GM12878 (cell line): Measurements from ENCODE around the gene CDH5. TPM values are rescaled to one million over a fixed set of nuclear protein-coding genes. Genes with fewer than 3 reads are reported as not detected.

Source experiments
- ATAC-seq: fragments of 200-7000 bp; cut with Tn5 transposase; 3 replicates; pipeline ENCODE4 v1.9.1; 2020; ENCODE audit warnings: mild to moderate bottlenecking, moderate library complexity
- BruUV-seq: library from RNA; stranded (reverse); fragments of 400-500 nt; replicated peaks from 2 replicates; lab custom pipeline; 2021; lab: Mats Ljungman, UMichigan
- CTCF ChIA-PET: fragments of 300-600 bp; sonication (Branson Sonifier 250); formaldehyde crosslinking; extraction: SDS; loops from one replicate; lab custom pipeline; 2021; ENCODE audit warnings: inconsistent platforms; lab: Yijun Ruan, JAX
- POLR2A ChIA-PET: fragments of 350-600 bp; formaldehyde crosslinking; extraction: SDS; loops from one replicate; lab custom pipeline; 2021; ENCODE audit warnings: inconsistent platforms; lab: Charles Lee
- RAD21 ChIA-PET: fragments of 300-600 bp; sonication (Branson Sonifier 250); formaldehyde crosslinking; loops from one replicate; lab custom pipeline; 2023; ENCODE audit warnings: antibody characterized with exemption; ENCODE audit not compliant: unreplicated experiment; lab: Charles Lee
- SMC1A ChIA-PET: fragments of 300-600 bp; sonication (Branson Sonifier 250); formaldehyde crosslinking; loops from one replicate; lab custom pipeline; 2023; ENCODE audit not compliant: unreplicated experiment, uncharacterized antibody; lab: Charles Lee
- DNase-seq: peaks from one replicate; pipeline ENCODE4 v3.0.0-alpha.2; 2011; ENCODE audit warnings: low read depth, low spot score
- FAIRE-seq: peaks from 3 replicates; lab custom pipeline; 2011; peaks lifted over from hg19 to GRCh38; lab: Jason Lieb, UNC
- H2AFZ ChIP-seq: 2 replicates; pipeline ENCODE4 v1.6.0; 2011; ENCODE audit warnings: low read depth, low read length, control low read depth; ENCODE audit not compliant: control insufficient read depth
- H3K27ac ChIP-seq: 2 replicates; pipeline ENCODE4 v1.5.1; 2011; ENCODE audit warnings: control low read depth; ENCODE audit not compliant: control insufficient read depth, insufficient read depth
- H3K27me3 ChIP-seq, 2 experiments: replicated peaks in 1 of 2; 2 replicates each; pipeline versions ENCODE4 v1.6.0 to v1.6.1; 2011; ENCODE audit warnings: low read length in 1 of 2; ENCODE audit not compliant: control insufficient read depth in 2 of 2, insufficient read depth in 2 of 2
- H3K36me3 ChIP-seq, 2 experiments: 2 replicates each; pipeline ENCODE4 v1.5.1; 2011; ENCODE audit warnings: low read length in 1 of 2; ENCODE audit not compliant: control insufficient read depth in 2 of 2, insufficient read depth in 2 of 2
- H3K4me1 ChIP-seq: 2 replicates; pipeline ENCODE4 v1.6.1; 2011; ENCODE audit warnings: mild to moderate bottlenecking, low read length, moderate library complexity, mixed read lengths; ENCODE audit not compliant: control insufficient read depth, insufficient read depth
- H3K4me2 ChIP-seq: 2 replicates; pipeline ENCODE4 v1.6.0; 2011; ENCODE audit warnings: control low read depth; ENCODE audit not compliant: control insufficient read depth, insufficient read depth
- H3K4me3 ChIP-seq: fragments of 200-600 bp; sonication (generic); 2 replicates; pipeline ENCODE4 v1.5.1; 2016
- H3K79me2 ChIP-seq: 2 replicates; pipeline ENCODE4 v1.6.0; 2011; ENCODE audit warnings: low read length; ENCODE audit not compliant: control insufficient read depth, insufficient read depth
- H3K9ac ChIP-seq: 2 replicates; pipeline ENCODE4 v1.8.0; 2011; ENCODE audit warnings: low read length, control low read depth, mixed read lengths; ENCODE audit not compliant: control insufficient read depth, insufficient read depth
- H3K9me3 ChIP-seq: replicated peaks from 3 replicates; pipeline ENCODE4 v1.5.1; 2011; ENCODE audit warnings: mild to moderate bottlenecking, low read length; ENCODE audit not compliant: control insufficient read depth, insufficient read depth
- H4K20me1 ChIP-seq: 2 replicates; pipeline ENCODE4 v1.6.0; 2011; ENCODE audit not compliant: control insufficient read depth, insufficient read depth
- FOXM1 ChIP-seq: IDR thresholded peaks from 2 replicates; pipeline ENCODE4 v1.6.1; 2012; ENCODE audit warnings: low read depth, mild to moderate bottlenecking, inconsistent platforms, low read length, moderate library complexity
- JUNB ChIP-seq: IDR thresholded peaks from 2 replicates; pipeline ENCODE4 v1.6.1; 2016; ENCODE audit warnings: antibody characterized with exemption, mild to moderate bottlenecking
- KAT2A ChIP-seq: conservative IDR thresholded peaks from 2 replicates; pipeline ENCODE4 v1.6.1; 2011; ENCODE audit warnings: low read depth, low read length; ENCODE audit not compliant: control insufficient read depth
- SIX5 ChIP-seq: IDR thresholded peaks from 2 replicates; pipeline ENCODE4 v1.6.1; 2011; ENCODE audit warnings: mild to moderate bottlenecking, low read depth, low read length, moderate library complexity; ENCODE audit not compliant: severe bottlenecking
- TCF3 ChIP-seq: IDR thresholded peaks from 2 replicates; pipeline ENCODE4 v1.6.1; 2012; ENCODE audit warnings: low read depth, mild to moderate bottlenecking, low read length, borderline replicate concordance; ENCODE audit not compliant: insufficient read depth
- WRNIP1 ChIP-seq: IDR thresholded peaks from 2 replicates; pipeline ENCODE4 v1.6.1; 2011; ENCODE audit warnings: low read depth, low read length, improper control_type of control experiment, borderline replicate concordance
- ZNF207 ChIP-seq: fragments of 450-650 bp; IDR thresholded peaks from 2 replicates; pipeline ENCODE4 v1.6.1; 2014; ENCODE audit warnings: antibody characterized with exemption, mild to moderate bottlenecking, borderline replicate concordance
- ZNF274 ChIP-seq: IDR thresholded peaks from one replicate; pipeline ENCODE4 v1.8.0; 2011; ENCODE audit not compliant: insufficient read length, insufficient read depth
- WGBS: methylation state at CpG from one replicate; pipeline ENCODE4 v1.1.6; 2016; ENCODE audit warnings: low lambda C conversion rate; ENCODE audit not compliant: insufficient replicate concordance, insufficient coverage; ENCODE audit errors: missing lambda C conversion rate; 5-methylcytosine and 5-hydroxymethylcytosine counted together
- in situ Hi-C: fragments of 300-500 bp; cut with MboI; formaldehyde crosslinking; loops from 9 replicates; pipeline ENCODE4 v1.14.3; 2018; ENCODE audit warnings: mixed read lengths
- intact Hi-C: fragments of 100-400 bp; cut with micrococcal nuclease; formaldehyde crosslinking; loops from one replicate; pipeline ENCODE4 v1.14.2; 2022; ENCODE audit not compliant: unreplicated experiment
- polyA plus RNA-seq, 11 experiments: library from polyadenylated mRNA; depleted of rRNA in 4 of 11; unstranded in 6 of 11; stranded (reverse) in 5 of 11; fragments of >200 nt; fragmentation: Nextera tagmentation in 4 of 11; fragmentation: Illumina TruSeq in 1 of 11; extraction: Ambion mirVana in 4 of 11; extraction: Trizol in 1 of 11; gene quantifications; 1 replicate in 1 of 11; 2 replicates in 10 of 11; pipeline versions ENCODE4 v1.2.1 to v1.2.3, GENCODE V29; 2011 to 2016; ENCODE audit warnings: inconsistent platforms in 2 of 11, missing spikeins in 2 of 11, low read depth in 1 of 11
- total RNA-seq, 4 experiments: library from RNA; depleted of rRNA in 3 of 4; stranded (reverse); fragments of >200 nt in 3 of 4; fragmentation: Illumina TruSeq in 1 of 4; extraction: Trizol in 1 of 4; gene quantifications; 2 replicates each; pipeline versions ENCODE4 v1.2.1 to v1.2.3, GENCODE V29; 2013 to 2021
- TF ChIP-seq, protein P1 (sequence below): fragments of 450-650 bp; IDR thresholded peaks from 2 replicates; pipeline ENCODE4 v1.6.1; 2017; ENCODE audit warnings: borderline replicate concordance
- TF ChIP-seq, protein P2 (sequence below): fragments of 450-650 bp; conservative IDR thresholded peaks from 2 replicates; pipeline ENCODE4 v1.6.1; 2017; ENCODE audit warnings: mild to moderate bottlenecking, moderate library complexity

CDH5 gene
- total and polyA plus RNA-seq, 10 of the 15 experiments (the other 5 are each of a cell fraction or from before 2014, with no cell fraction given), result not detected

DNA sequence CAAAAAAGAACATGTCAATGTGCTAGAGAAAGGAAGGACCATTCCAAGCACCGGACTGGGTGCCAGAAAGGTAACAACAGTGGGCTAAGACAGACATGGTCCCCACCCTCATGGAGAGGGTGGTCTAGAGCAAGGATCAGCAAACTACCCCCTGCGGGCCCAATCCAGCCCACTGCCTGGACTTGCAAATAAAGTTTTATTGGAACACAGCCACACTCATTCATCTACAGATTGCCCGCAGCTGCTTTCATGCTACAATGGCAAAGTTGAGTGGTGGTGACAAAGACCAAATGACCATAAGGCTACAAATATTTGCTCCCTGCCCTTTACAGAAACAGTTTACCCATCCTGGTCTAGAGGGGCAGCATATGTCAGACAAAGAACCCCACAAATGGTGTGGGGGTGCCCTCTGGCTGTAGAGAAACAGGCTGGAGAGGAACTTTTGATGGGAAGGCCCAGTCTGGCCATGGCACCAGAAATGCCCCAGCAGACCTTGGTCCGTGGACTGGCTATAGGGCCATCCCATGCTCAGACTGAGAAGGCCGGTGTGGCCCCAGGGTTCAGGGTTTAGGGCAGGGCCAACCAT lies 15.2 kb downstream of the CDH5 start:
- ChIA-PET POLR2A (no interaction called here), CTCF (no interaction called here), SMC1A (no interaction called here), RAD21 (no interaction called here)
- WGBS, result 58% methylated on average over 5 of the region's 5 CpGs
- H3K36me3 ChIP-seq, result no peaks in the 10 kb centered on the region
- H3K27me3 ChIP-seq, result no peaks in the 10 kb centered on the region; a peak in 1 of 4 replicates
- DNase-seq (no peak), FAIRE-seq (no peak), ATAC-seq (no peak)
- no peak overlapping the region for H3K9ac ChIP-seq
- in situ Hi-C loops, result no loop called here
- no peaks in the 10 kb centered on the region for H3K9me3 ChIP-seq
- intact Hi-C loops, result no loop called here
- no peak overlapping the region for H3K4me3 ChIP-seq
- no peak overlapping the region for H2AFZ ChIP-seq
- BruUV-seq, result no TSS peak
- H3K79me2 ChIP-seq, result no peaks in the 10 kb centered on the region
- H3K27ac ChIP-seq, result no peak overlapping the region
- TF ChIP-seq SIX5 (no peak), FOXM1 (no peak), KAT2A (no peak), ZNF274 (no peak), TCF3 (no peak), JUNB (no peak), WRNIP1 (no peak), ZNF207 (no peak)
- TF ChIP-seq, protein P1, sequence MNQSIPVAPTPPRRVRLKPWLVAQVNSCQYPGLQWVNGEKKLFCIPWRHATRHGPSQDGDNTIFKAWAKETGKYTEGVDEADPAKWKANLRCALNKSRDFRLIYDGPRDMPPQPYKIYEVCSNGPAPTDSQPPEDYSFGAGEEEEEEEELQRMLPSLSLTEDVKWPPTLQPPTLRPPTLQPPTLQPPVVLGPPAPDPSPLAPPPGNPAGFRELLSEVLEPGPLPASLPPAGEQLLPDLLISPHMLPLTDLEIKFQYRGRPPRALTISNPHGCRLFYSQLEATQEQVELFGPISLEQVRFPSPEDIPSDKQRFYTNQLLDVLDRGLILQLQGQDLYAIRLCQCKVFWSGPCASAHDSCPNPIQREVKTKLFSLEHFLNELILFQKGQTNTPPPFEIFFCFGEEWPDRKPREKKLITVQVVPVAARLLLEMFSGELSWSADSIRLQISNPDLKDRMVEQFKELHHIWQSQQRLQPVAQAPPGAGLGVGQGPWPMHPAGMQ, result no peak
- TF ChIP-seq, protein P2, sequence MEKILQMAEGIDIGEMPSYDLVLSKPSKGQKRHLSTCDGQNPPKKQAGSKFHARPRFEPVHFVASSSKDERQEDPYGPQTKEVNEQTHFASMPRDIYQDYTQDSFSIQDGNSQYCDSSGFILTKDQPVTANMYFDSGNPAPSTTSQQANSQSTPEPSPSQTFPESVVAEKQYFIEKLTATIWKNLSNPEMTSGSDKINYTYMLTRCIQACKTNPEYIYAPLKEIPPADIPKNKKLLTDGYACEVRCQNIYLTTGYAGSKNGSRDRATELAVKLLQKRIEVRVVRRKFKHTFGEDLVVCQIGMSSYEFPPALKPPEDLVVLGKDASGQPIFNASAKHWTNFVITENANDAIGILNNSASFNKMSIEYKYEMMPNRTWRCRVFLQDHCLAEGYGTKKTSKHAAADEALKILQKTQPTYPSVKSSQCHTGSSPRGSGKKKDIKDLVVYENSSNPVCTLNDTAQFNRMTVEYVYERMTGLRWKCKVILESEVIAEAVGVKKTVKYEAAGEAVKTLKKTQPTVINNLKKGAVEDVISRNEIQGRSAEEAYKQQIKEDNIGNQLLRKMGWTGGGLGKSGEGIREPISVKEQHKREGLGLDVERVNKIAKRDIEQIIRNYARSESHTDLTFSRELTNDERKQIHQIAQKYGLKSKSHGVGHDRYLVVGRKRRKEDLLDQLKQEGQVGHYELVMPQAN, result no peak
- H3K4me1 ChIP-seq, result no peaks in the 10 kb centered on the region
- H4K20me1 ChIP-seq, result no peaks in the 10 kb centered on the region
- no peak overlapping the region for H3K4me2 ChIP-seq
